Panc1 (cell line): ENCODE results near the gene CCL15.

ENCODE experiments used
- POLR2AphosphoS5 ChIP-seq: IDR thresholded peaks from 2 replicates; pipeline ENCODE4 v1.6.1; 2012; ENCODE audit warnings: mild to moderate bottlenecking, low read depth, low read length, moderate library complexity
- SIN3A ChIP-seq: IDR thresholded peaks from 2 replicates; pipeline ENCODE4 v1.6.1; 2012; ENCODE audit warnings: low read depth, mild to moderate bottlenecking, low read length, moderate library complexity, borderline replicate concordance; ENCODE audit not compliant: insufficient read depth
- TCF7L2 ChIP-seq: IDR thresholded peaks from 2 replicates; pipeline ENCODE4 v1.6.1; 2011; ENCODE audit warnings: mild to moderate bottlenecking, low read depth, low read length, inconsistent platforms
- TF ChIP-seq, protein P1 (sequence below): fragments of 450-650 bp; IDR thresholded peaks from 2 replicates; pipeline ENCODE4 v1.5.1; 2017; ENCODE audit warnings: mild to moderate bottlenecking
- TF ChIP-seq, protein P2 (sequence below), 2 experiments: IDR thresholded peaks; 2 replicates each; pipeline ENCODE4 v1.6.1; 2011 to 2012; ENCODE audit warnings: low read depth in 2 of 2, control low read depth in 1 of 2, low read length in 1 of 2, mild to moderate bottlenecking in 1 of 2, moderate library complexity in 1 of 2; ENCODE audit not compliant: insufficient read depth in 1 of 2

DNA sequence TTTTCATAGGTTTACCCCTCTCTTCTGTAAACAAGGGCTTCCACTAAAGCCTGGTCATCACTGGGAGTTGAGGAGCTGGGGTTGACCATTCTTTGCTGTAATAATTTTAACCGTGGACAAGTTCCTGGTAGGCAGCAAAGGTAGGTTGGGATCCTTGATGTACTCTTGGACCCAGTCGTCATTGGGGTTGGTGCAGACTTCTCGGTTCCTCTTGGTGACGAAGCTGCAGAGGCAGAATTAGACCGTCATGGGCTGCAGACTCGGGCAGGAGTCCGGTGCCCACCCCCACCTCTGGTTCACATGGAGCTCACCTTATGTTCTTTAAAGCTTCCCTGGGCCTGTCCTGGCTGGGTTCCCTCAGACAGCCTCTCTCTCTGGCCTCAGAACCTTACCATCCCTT, 23.8 kb downstream of the CCL15 start:
- TF ChIP-seq, protein P1, sequence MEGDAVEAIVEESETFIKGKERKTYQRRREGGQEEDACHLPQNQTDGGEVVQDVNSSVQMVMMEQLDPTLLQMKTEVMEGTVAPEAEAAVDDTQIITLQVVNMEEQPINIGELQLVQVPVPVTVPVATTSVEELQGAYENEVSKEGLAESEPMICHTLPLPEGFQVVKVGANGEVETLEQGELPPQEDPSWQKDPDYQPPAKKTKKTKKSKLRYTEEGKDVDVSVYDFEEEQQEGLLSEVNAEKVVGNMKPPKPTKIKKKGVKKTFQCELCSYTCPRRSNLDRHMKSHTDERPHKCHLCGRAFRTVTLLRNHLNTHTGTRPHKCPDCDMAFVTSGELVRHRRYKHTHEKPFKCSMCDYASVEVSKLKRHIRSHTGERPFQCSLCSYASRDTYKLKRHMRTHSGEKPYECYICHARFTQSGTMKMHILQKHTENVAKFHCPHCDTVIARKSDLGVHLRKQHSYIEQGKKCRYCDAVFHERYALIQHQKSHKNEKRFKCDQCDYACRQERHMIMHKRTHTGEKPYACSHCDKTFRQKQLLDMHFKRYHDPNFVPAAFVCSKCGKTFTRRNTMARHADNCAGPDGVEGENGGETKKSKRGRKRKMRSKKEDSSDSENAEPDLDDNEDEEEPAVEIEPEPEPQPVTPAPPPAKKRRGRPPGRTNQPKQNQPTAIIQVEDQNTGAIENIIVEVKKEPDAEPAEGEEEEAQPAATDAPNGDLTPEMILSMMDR, result no peak
- TF ChIP-seq TCF7L2 (no peak), POLR2AphosphoS5 (no peak), SIN3A (no peak)
- TF ChIP-seq, protein P2, sequence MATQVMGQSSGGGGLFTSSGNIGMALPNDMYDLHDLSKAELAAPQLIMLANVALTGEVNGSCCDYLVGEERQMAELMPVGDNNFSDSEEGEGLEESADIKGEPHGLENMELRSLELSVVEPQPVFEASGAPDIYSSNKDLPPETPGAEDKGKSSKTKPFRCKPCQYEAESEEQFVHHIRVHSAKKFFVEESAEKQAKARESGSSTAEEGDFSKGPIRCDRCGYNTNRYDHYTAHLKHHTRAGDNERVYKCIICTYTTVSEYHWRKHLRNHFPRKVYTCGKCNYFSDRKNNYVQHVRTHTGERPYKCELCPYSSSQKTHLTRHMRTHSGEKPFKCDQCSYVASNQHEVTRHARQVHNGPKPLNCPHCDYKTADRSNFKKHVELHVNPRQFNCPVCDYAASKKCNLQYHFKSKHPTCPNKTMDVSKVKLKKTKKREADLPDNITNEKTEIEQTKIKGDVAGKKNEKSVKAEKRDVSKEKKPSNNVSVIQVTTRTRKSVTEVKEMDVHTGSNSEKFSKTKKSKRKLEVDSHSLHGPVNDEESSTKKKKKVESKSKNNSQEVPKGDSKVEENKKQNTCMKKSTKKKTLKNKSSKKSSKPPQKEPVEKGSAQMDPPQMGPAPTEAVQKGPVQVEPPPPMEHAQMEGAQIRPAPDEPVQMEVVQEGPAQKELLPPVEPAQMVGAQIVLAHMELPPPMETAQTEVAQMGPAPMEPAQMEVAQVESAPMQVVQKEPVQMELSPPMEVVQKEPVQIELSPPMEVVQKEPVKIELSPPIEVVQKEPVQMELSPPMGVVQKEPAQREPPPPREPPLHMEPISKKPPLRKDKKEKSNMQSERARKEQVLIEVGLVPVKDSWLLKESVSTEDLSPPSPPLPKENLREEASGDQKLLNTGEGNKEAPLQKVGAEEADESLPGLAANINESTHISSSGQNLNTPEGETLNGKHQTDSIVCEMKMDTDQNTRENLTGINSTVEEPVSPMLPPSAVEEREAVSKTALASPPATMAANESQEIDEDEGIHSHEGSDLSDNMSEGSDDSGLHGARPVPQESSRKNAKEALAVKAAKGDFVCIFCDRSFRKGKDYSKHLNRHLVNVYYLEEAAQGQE (IDR thresholded peaks at IDR 0.05; ENCODE audit: insufficient read depth in 1 of 2, low read depth in 2 of 2, low read length in 1 of 2), result no peak
